A673 (cell line): ENCODE data around the gene ING5.

ENCODE experiments used
- CTCF ChIP-seq: fragments of 300-800, 200-600 bp; sonication (generic); conservative IDR thresholded peaks from 2 replicates; pipeline ENCODE4 v1.5.1; 2017; ENCODE audit warnings: low read depth, mild to moderate bottlenecking, antibody characterized with exemption, low read length, moderate library complexity, mixed read lengths
- EZH2 ChIP-seq: fragments of 200-600 bp; sonication (generic); IDR thresholded peaks from 2 replicates; pipeline ENCODE4 v1.6.1; 2017; ENCODE audit warnings: borderline replicate concordance, low read depth, mild to moderate bottlenecking, mixed read lengths, antibody characterized with exemption, low read length; ENCODE audit not compliant: poor library complexity, severe bottlenecking

GRCh38 chr2:241753493-241753892, 51.7 kb downstream of the ING5 start:
- TF ChIP-seq CTCF, result no peak
- TF ChIP-seq EZH2, result no peak
